ENCODE measurements around the gene DEAF1.

Gene DEAF1

GRCh38 chr11:611001-611996, 83.7 kb downstream of the DEAF1 start:
- no peak for DNase-seq

GRCh38 chr11:610146-610801, 84.7 kb downstream of the DEAF1 start:
- no peak for DNase-seq

GRCh38 chr11:609341-609811, 85.6 kb downstream of the DEAF1 start:
- no peak for DNase-seq

- DNase-seq, result no peak
These were observed 86.2 kb downstream of the DEAF1 start for GRCh38 chr11:608791-609251.

- DNase-seq, result no peak
These were observed 86.9 kb downstream of the DEAF1 start for GRCh38 chr11:607971-608659.

- no peak for DNase-seq
These were observed 87.8 kb downstream of the DEAF1 start for GRCh38 chr11:607020-607780.

- DNase-seq, result no peak
These were observed 88.8 kb downstream of the DEAF1 start for GRCh38 chr11:606245-606644.

- DNase-seq, result no peak
These were observed 89.5 kb downstream of the DEAF1 start for GRCh38 chr11:605286-606129.

GRCh38 chr11:603154-603553, 91.9 kb downstream of the DEAF1 start:
- DNase-seq, result no peak

GRCh38 chr11:601573-602245, 93.3 kb downstream of the DEAF1 start:
- DNase-seq, result no peak

GRCh38 chr11:598005-598680, 96.9 kb downstream of the DEAF1 start:
- no peak for DNase-seq

GRCh38 chr11:597166-597725, 97.8 kb downstream of the DEAF1 start:
- no peak for DNase-seq

GRCh38 chr11:596374-596773, 98.6 kb downstream of the DEAF1 start:
- no peak for DNase-seq

GRCh38 chr11:595400-595799, 99.6 kb downstream of the DEAF1 start:
- no peak for DNase-seq

Measured in NCI-H1105 treated with DMSO at 0.1 percent for 48 hours (cell line).